CD4-positive, alpha-beta T cell treated with Interleukin-6 at 100 ng/mL for 8 hours (primary cell): Measurements from ENCODE around the gene PLXNA2.

Experiments used
- DNase-seq: peaks from one replicate; pipeline ENCODE4 v3.0.0-alpha.2; 2020; ENCODE audit warnings: mixed read lengths, low spot score

PLXNA2 gene

DNA sequence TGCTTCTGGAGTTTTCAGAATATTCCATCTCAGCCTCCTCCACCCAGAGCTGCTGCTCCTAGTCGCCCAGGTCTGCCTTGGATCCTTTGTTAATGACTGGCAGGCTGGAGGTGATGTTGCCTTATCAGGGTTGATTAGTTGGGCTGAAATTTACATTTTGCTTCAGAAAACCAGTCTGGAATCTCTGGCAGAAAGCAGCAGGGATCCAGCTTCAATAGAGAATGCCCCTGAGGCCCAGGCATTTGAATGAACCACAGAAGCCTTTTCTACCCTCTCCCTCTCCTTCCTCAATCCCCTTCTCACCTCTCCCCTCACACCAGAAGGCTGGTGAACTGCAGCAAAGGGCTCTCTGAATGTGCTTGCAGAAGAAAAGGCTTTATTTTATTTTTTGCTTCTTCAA lies 83.2 kb downstream of the PLXNA2 start:
- no peak for DNase-seq

- DNase-seq = no peak
Measured at GRCh38 chr1:208160259-208160819, 83.8 kb downstream of the PLXNA2 start.

DNA sequence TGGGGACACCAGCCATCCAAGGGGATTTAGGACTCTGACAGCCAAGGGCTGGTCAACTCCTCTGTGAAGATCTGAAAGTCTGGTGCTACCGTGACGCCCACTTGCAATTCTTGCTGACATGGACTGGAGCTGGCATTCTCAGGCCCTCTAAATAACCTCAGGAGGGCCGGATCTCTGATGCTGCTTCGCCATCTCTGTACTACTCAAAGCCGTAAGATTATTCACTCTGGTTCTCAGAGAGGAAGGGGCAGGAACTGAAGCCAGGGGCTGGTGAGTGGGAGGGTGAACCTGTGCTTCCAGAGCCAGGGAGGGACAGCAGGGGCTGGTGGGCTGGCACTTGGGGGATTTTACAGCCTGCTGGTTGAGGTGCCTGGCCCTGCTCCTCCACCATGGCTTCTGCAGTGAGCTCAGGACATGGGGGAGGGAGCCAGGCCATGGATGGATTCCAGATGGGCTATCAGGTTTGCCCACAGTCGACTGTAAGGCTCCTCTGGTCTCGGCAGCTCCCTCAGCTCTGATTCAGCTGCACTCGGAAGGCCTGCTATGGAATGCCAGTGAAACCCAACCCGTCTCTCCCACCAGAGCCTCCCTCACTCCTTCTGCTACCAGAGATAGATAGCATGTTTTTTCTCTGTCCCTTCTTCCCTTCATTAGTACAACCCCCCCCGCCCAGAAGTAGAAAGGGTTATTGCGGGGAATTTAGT lies 84.5 kb downstream of the PLXNA2 start:
- DNase-seq = no peak

DNA sequence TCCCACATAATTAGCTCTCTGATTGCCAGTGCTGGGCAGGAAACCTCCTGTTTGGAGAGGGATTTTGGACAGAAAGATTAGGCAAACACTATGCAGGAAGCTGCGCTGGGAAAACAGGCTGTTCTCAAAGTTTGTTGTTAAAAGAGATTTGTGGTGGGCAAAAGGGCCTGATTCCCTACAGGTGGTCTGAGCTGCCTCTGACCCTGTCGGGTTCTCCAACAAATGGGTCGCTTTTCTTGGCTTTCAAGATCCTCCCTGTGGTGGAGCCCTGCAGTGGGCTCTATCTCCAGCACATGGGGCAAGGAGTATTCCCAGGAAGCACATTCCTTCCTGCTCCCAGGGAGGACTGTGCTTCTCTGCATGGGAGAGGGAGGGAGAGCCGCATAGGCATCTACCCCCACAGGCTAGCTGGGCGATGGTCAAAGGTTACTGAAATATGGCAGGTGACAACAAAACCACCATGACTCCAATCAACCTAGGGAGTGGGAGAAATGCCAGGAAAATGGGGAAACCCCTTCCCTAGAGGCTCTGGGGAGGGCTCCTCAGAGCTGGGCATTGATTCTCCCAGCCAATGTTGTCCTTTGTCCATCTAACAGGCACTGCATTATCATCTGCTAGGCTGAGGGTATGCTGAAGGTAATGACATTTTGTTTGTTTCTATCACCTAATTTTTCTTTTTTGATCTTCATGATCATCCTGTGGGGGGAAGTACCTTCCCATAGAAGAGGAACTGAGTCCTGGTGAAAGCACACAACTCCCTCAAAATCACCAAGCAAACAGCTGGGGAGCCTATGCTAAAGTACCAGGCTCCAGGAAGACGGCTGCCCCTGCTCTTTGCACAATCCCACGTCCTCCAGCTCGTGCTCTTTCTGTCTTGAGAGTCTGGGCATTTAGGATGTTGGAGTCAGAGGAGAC lies 85.3 kb downstream of the PLXNA2 start:
- no peak for DNase-seq

GRCh38 chr1:208157769-208158168 lies 86.4 kb downstream of the PLXNA2 start:
- DNase-seq = no peak

- DNase-seq = no peak
Measured at GRCh38 chr1:208156741-208157140, 87.4 kb downstream of the PLXNA2 start.

DNA sequence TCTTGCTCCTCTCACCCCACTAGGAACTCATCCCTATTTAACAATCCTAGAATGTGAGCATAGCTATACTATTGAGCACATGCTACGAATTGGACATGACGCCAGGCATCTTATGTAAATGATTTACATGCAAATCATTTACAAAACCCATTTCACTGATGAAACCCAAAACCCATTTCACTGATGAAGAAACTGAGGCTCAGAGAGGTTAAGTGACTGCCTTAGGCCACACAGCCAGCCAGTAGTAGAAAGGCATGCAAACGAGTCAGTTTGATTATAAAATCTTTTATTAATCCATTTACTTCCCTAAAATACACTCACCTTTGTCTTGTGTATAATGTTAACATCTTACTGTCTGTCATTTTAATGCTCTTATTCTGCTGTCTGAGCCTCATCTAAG lies 87.9 kb downstream of the PLXNA2 start:
- DNase-seq = no peak

DNA sequence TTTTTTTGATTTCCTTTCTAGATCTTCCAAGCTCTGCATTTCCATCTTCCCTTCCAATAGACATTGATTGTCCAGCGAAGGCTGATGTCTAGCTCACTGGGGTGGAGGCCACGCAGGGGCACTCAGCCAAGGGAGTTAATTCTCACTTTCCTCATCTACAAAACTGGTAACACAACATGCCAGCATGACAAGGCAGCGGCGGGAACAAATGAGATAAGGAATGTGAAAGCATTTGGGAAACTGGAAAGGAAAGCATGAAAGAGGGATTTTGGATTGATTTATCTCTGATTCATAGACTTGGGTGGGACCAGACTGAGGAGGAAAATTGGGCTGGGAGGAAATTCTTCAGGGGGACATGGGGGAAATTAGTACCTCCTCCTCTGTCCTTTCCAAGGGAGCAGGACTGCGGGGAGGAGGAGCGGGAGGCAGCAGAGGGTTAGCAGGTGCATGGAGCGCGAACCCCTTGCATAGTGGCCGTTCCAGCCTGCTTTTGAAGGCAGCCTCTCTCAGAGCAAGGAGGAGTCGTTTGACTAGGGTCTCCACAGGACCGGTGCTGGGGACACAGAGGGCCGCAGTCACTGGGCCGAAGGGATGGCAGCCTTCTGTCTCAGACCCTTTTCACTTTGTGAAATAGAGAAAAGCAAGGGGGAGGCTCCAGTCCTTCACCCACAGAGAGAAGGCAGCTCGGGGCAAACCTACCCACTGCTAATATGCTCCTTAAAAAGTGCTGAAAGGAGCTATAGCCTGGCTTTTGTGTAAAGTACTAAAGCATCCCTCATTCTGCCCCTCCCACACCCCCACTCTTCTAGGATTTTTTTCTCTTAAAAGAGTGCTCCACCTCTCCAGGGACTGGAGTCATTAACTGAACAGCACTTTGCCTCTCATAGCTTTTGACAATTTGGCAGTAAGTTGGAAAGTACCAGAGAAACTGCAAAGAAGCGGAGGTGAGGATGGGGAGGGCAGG lies 89.2 kb downstream of the PLXNA2 start:
- no peak for DNase-seq

GRCh38 chr1:208154040-208154439 lies 90.1 kb downstream of the PLXNA2 start:
- no peak for DNase-seq

- DNase-seq = no peak
Measured at GRCh38 chr1:208153386-208153785, 90.8 kb downstream of the PLXNA2 start.

DNA sequence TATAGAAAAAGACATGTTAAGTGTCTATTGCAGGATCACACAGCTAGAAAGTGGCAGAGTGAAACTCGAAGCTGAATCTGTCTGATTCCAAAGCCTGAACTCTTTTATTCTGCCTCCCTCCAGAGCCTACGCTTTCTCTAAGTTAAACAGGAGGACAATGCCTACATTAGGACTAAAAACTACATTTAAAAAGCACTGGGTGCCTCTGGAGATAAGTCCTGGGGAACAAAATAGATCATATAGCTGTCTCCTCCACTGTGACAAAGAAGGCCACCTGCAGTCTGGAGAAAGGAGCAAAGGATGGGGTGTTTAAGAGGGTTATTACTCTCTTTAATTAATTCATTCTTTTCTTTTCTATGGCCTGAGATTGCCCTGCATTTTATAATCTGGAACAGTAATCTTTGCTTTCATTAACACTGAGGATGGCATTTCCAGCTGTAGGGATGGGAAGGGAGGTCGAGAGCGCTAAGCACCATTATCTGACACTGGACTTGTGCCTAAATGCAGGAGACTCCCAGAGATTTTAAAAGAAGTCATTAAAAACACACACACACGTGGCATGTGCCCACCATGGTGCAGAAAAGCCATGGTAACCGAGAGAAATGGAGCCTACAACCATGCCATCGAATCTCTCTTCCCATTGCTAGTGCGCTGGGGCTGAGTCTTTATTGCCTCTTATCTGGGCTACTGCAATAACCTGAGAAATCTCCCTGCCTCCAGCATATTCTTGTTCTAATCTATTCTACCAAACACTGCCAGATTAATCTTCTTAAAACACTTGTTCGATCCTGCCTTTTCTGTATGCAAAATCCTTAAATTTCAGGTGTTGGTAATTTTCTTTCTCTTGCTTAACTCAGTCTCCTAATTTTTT lies 92.2 kb downstream of the PLXNA2 start:
- DNase-seq = no peak

GRCh38 chr1:208150833-208151458 lies 93.2 kb downstream of the PLXNA2 start:
- DNase-seq = no peak

GRCh38 chr1:208149776-208150514 lies 94.2 kb downstream of the PLXNA2 start:
- DNase-seq = no peak

GRCh38 chr1:208149213-208149612 lies 95.0 kb downstream of the PLXNA2 start:
- DNase-seq = no peak

DNA sequence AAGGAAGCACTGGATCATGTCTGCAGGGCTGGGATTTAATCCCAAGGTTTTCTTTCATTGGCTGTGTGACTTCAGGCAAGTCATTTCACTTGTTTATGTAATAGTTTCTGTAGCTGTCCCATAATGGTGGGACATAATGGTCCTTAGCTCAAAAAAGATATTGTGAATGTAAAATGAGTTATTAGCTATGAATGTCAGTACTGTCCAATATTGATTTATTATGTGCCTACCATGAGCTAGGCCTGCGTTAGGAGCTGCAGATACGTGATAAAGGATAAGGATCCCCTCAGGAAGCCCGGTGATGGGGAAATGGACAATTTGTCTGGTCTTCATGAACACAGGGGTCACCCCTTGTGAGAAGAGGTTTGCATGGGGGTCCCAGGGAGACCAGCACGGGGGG lies 95.8 kb downstream of the PLXNA2 start:
- DNase-seq = no peak

DNA sequence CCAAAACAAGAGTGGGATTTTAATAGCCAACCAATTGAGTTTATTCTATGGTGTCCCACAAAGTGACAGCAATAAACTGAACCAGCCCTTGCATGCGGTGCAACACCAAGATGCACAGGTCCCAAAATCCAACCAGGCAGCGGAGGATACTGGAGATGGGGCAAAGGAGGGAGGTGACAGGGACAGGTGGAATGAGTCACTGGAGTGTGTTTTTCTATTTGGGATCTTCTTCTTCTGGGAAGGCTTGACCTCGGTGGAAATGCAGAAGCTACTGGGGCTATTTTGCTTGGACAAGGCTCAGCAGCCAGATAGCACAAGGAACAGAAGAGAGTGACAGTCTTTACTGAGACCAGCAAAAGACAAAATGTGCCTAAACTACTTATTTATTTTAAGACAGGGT lies 97.5 kb downstream of the PLXNA2 start:
- DNase-seq = no peak

- no peak for DNase-seq
Measured at GRCh38 chr1:208145167-208145566, 99.0 kb downstream of the PLXNA2 start.

- DNase-seq = no peak
Measured at GRCh38 chr1:208142590-208143382, 101.4 kb downstream of the PLXNA2 start.
